Activated naive CD4-positive, alpha-beta T cell treated with anti-CD3 and anti-CD28 coated beads for 36 hours (primary cell): ENCODE results near the gene COL6A5. TPM values are rescaled to one million over a fixed set of nuclear protein-coding genes. Genes with fewer than 3 reads are reported as not detected.
"Not testable (repeated sequence)": the region's sequence is repeated elsewhere in the genome, so short reads cannot be mapped to it uniquely, and the experiment has no call there.

Experiments
- CTCF ChIA-PET: fragments of 350-600 bp; sonication (Branson Sonifier 250); formaldehyde crosslinking; loops from one replicate; lab custom pipeline; 2021; ENCODE audit warnings: antibody characterized with exemption; lab: Charles Lee
- DNase-seq: peaks from one replicate; pipeline ENCODE4 v3.0.0-alpha.2; 2020
- H3K27ac Mint-ChIP-seq: one replicate; pipeline ENCODE4 v1.8.0; 2021; ENCODE audit warnings: mild to moderate bottlenecking, mixed read lengths
- H3K27me3 Mint-ChIP-seq: one replicate; pipeline ENCODE4 v1.8.0; 2021; ENCODE audit warnings: low read depth, mixed read lengths
- H3K36me3 Mint-ChIP-seq: one replicate; pipeline ENCODE4 v1.8.0; 2021; ENCODE audit warnings: low read depth, mixed read lengths
- H3K4me1 Mint-ChIP-seq: one replicate; pipeline ENCODE4 v1.8.0; 2021; ENCODE audit warnings: low read depth, mixed read lengths
- H3K4me3 Mint-ChIP-seq: one replicate; pipeline ENCODE4 v1.8.0; 2021; ENCODE audit warnings: mild to moderate bottlenecking, moderate library complexity, mixed read lengths
- H3K9me3 Mint-ChIP-seq: one replicate; pipeline ENCODE4 v1.8.0; 2021; ENCODE audit warnings: mixed read lengths
- intact Hi-C: fragments of 100-400 bp; cut with micrococcal nuclease; formaldehyde crosslinking; loops from one replicate; pipeline ENCODE4 v1.15.1; 2023
- total RNA-seq, 2 experiments: library from RNA; stranded (reverse); gene quantifications; one replicate each; pipeline ENCODE4 v1.2.3, GENCODE V29; 2021

COL6A5 gene
- total RNA-seq = not detected

- Mint-ChIP-seq H3K27ac (no peak within 1 kb of the TSS), H3K4me3 (no peak within 1 kb of the TSS), H3K36me3 (no peaks in the 10 kb centered on the region), H3K27me3 (peaks cover 32% of the 10 kb centered on the region), H3K9me3 (no peaks in the 10 kb centered on the region), H3K4me1 (peaks cover 3% of the 10 kb centered on the region)
- intact Hi-C loops = no loop called here
- no peak for DNase-seq
- CTCF ChIA-PET = no interaction called here
Observed at GRCh38 chr3:130345487-130346079, at the start of gene COL6A5. Gene COL6A5 (plus strand): TSS chr3:130345672. CDS start chr3:130373639, 27,967 bp downstream.

GRCh38 chr3:130299531-130299930 lies 45.9 kb upstream of the COL6A5 start:
- CTCF ChIA-PET = no interaction called here
- no peak for DNase-seq
- intact Hi-C loops = no loop called here
- peaks cover 8% of the 10 kb centered on the region for H3K27me3 Mint-ChIP-seq
- peaks cover 3% of the 10 kb centered on the region for H3K9me3 Mint-ChIP-seq
- no peaks in the 10 kb centered on the region for H3K36me3 Mint-ChIP-seq
- H3K4me1 Mint-ChIP-seq = no peaks in the 10 kb centered on the region
- H3K27ac Mint-ChIP-seq = no peak overlapping the region
- no peak overlapping the region for H3K4me3 Mint-ChIP-seq

- DNase-seq = no peak
- H3K9me3 Mint-ChIP-seq = peaks cover 3% of the 10 kb centered on the region
- H3K4me1 Mint-ChIP-seq = no peaks in the 10 kb centered on the region
- H3K27ac Mint-ChIP-seq = no peak overlapping the region
- peaks cover 4% of the 10 kb centered on the region for H3K27me3 Mint-ChIP-seq
- H3K4me3 Mint-ChIP-seq = no peak overlapping the region
- intact Hi-C loops = no loop called here
- CTCF ChIA-PET = no interaction called here
- no peaks in the 10 kb centered on the region for H3K36me3 Mint-ChIP-seq
Observed at GRCh38 chr3:130300888-130301287, 44.6 kb upstream of the COL6A5 start.

- Mint-ChIP-seq H3K4me3 (no peak overlapping the region), H3K27me3 (peaks cover 15% of the 10 kb centered on the region), H3K9me3 (no peaks in the 10 kb centered on the region), H3K36me3 (no peaks in the 10 kb centered on the region), H3K27ac (no peak overlapping the region), H3K4me1 (no peaks in the 10 kb centered on the region)
- DNase-seq = no peak
- intact Hi-C loops = no loop called here
- CTCF ChIA-PET = no interaction called here
Observed at GRCh38 chr3:130310109-130310508, 35.4 kb upstream of the COL6A5 start.

- H3K27me3 Mint-ChIP-seq = peaks cover 13% of the 10 kb centered on the region
- no peak overlapping the region for H3K4me3 Mint-ChIP-seq
- H3K4me1 Mint-ChIP-seq = no peaks in the 10 kb centered on the region
- H3K36me3 Mint-ChIP-seq = no peaks in the 10 kb centered on the region
- CTCF ChIA-PET = interaction anchor here (1.3 kb wide), 1 partner anchor 36 kb away, joined by 3 read pairs; no protein-coding TSS in a partner anchor
- no peaks in the 10 kb centered on the region for H3K9me3 Mint-ChIP-seq
- H3K27ac Mint-ChIP-seq = no peak overlapping the region
- intact Hi-C loops = no loop called here
- no peak for DNase-seq
Observed at GRCh38 chr3:130312374-130312773, 33.1 kb upstream of the COL6A5 start.

GRCh38 chr3:130316169-130316568 lies 29.3 kb upstream of the COL6A5 start:
- intact Hi-C loops = no loop called here
- no peaks in the 10 kb centered on the region for H3K4me1 Mint-ChIP-seq
- no peak overlapping the region for H3K4me3 Mint-ChIP-seq
- CTCF ChIA-PET = no interaction called here
- no peaks in the 10 kb centered on the region for H3K9me3 Mint-ChIP-seq
- peaks cover 9% of the 10 kb centered on the region for H3K27me3 Mint-ChIP-seq
- H3K36me3 Mint-ChIP-seq = no peaks in the 10 kb centered on the region
- no peak overlapping the region for H3K27ac Mint-ChIP-seq
- DNase-seq = no peak

- no peaks in the 10 kb centered on the region for H3K4me1 Mint-ChIP-seq
Observed at GRCh38 chr3:130323503-130323902, 22.0 kb upstream of the COL6A5 start.

GRCh38 chr3:130340766-130341165 lies 4.7 kb upstream of the COL6A5 start:
- H3K36me3 Mint-ChIP-seq = no peaks in the 10 kb centered on the region
- peaks cover 13% of the 10 kb centered on the region for H3K27me3 Mint-ChIP-seq
- DNase-seq = no peak
- H3K4me3 Mint-ChIP-seq = no peak overlapping the region
- H3K27ac Mint-ChIP-seq = no peak overlapping the region
- CTCF ChIA-PET = no interaction called here
- peaks cover 13% of the 10 kb centered on the region for H3K9me3 Mint-ChIP-seq
- peaks cover 3% of the 10 kb centered on the region for H3K4me1 Mint-ChIP-seq
- intact Hi-C loops = no loop called here

More at GRCh38 chr3:130323503-130323902, 22.0 kb upstream of the COL6A5 start:
- H3K27me3 Mint-ChIP-seq = peaks cover 7% of the 10 kb centered on the region
- no peaks in the 10 kb centered on the region for H3K36me3 Mint-ChIP-seq
- H3K4me3 Mint-ChIP-seq = no peak overlapping the region
- no peak for DNase-seq
- intact Hi-C loops = no loop called here
- CTCF ChIA-PET = no interaction called here
- no peaks in the 10 kb centered on the region for H3K9me3 Mint-ChIP-seq
- H3K27ac Mint-ChIP-seq = no peak overlapping the region

- CTCF ChIA-PET = no interaction called here
- peaks cover 13% of the 10 kb centered on the region for H3K9me3 Mint-ChIP-seq
- no peaks in the 10 kb centered on the region for H3K36me3 Mint-ChIP-seq
- no peak overlapping the region for H3K4me3 Mint-ChIP-seq
- peaks cover 3% of the 10 kb centered on the region for H3K4me1 Mint-ChIP-seq
- H3K27ac Mint-ChIP-seq = no peak overlapping the region
- intact Hi-C loops = no loop called here
- H3K27me3 Mint-ChIP-seq = peaks cover 15% of the 10 kb centered on the region
- no peak for DNase-seq
Observed at GRCh38 chr3:130341388-130341787, 4.1 kb upstream of the COL6A5 start.

- DNase-seq = no peak
- H3K27me3 Mint-ChIP-seq = peaks cover 18% of the 10 kb centered on the region
- peaks cover 12% of the 10 kb centered on the region for H3K9me3 Mint-ChIP-seq
- no peaks in the 10 kb centered on the region for H3K36me3 Mint-ChIP-seq
- intact Hi-C loops = no loop called here
- CTCF ChIA-PET = no interaction called here
- no peak overlapping the region for H3K4me3 Mint-ChIP-seq
- no peak overlapping the region for H3K27ac Mint-ChIP-seq
- H3K4me1 Mint-ChIP-seq = peaks cover 3% of the 10 kb centered on the region
Observed at GRCh38 chr3:130341882-130342281, 3.6 kb upstream of the COL6A5 start.

GRCh38 chr3:130342821-130343661 lies 2.4 kb upstream of the COL6A5 start:
- CTCF ChIA-PET = no interaction called here
- no peak overlapping the region for H3K4me3 Mint-ChIP-seq
- intact Hi-C loops = no loop called here
- DNase-seq = no peak
- H3K36me3 Mint-ChIP-seq = no peaks in the 10 kb centered on the region
- H3K27me3 Mint-ChIP-seq = peaks cover 21% of the 10 kb centered on the region
- no peak overlapping the region for H3K27ac Mint-ChIP-seq
- peaks cover 3% of the 10 kb centered on the region for H3K4me1 Mint-ChIP-seq
- H3K9me3 Mint-ChIP-seq = peaks cover 8% of the 10 kb centered on the region

GRCh38 chr3:130348258-130348657 lies 2.8 kb downstream of the COL6A5 start:
- H3K27me3 Mint-ChIP-seq = peaks cover 30% of the 10 kb centered on the region
- H3K27ac Mint-ChIP-seq, intact Hi-C loops, CTCF ChIA-PET, DNase-seq, H3K36me3 Mint-ChIP-seq, H3K4me3 Mint-ChIP-seq, H3K4me1 Mint-ChIP-seq, H3K9me3 Mint-ChIP-seq: not testable (repeated sequence)

- CTCF ChIA-PET = no interaction called here
- peaks cover 4% of the 10 kb centered on the region for H3K27me3 Mint-ChIP-seq
- no peak overlapping the region for H3K4me3 Mint-ChIP-seq
- intact Hi-C loops = no loop called here
- no peaks in the 10 kb centered on the region for H3K4me1 Mint-ChIP-seq
- H3K36me3 Mint-ChIP-seq = no peaks in the 10 kb centered on the region
- no peak for DNase-seq
- no peak overlapping the region for H3K27ac Mint-ChIP-seq
- H3K9me3 Mint-ChIP-seq = peaks cover 2% of the 10 kb centered on the region
Observed at GRCh38 chr3:130354430-130354829, 9.0 kb downstream of the COL6A5 start.
